Activated T-helper 1 cell treated with anti-CD3 and anti-CD28 coated beads, Interleukin-12 subunit alpha, Interleukin-12 subunit beta, Interleukin-2, Interleukin-4 antibody, amounts not matched to agents 30 ng/mL and 10 ng/mL and 1 ng/mL, durations not matched to agents 14 hours and 24 hours and 36 hours (primary cell): ENCODE results near the gene PIK3R2. TPM values are rescaled to one million over a fixed set of nuclear protein-coding genes. Genes with fewer than 3 reads are reported as not detected.
"Not testable (repeated sequence)": the region's sequence is repeated elsewhere in the genome, so short reads cannot be mapped to it uniquely, and the experiment has no call there.

ENCODE experiments used
- DNase-seq: peaks from one replicate; pipeline ENCODE4 v3.0.0; 2021; ENCODE audit warnings: low spot score
- H3K27ac Mint-ChIP-seq: one replicate; pipeline ENCODE4 v1.8.0; 2021; ENCODE audit warnings: mild to moderate bottlenecking, mixed read lengths
- H3K27me3 Mint-ChIP-seq: one replicate; pipeline ENCODE4 v1.8.0; 2022; ENCODE audit warnings: mild to moderate bottlenecking, moderate library complexity, mixed read lengths; ENCODE audit not compliant: insufficient read depth
- H3K36me3 Mint-ChIP-seq: one replicate; pipeline ENCODE4 v1.8.0; 2021; ENCODE audit warnings: low read depth, mixed read lengths
- H3K4me1 Mint-ChIP-seq: one replicate; pipeline ENCODE4 v1.8.0; 2021; ENCODE audit warnings: low read depth, mixed read lengths
- H3K4me3 Mint-ChIP-seq: one replicate; pipeline ENCODE4 v1.8.0; 2021; ENCODE audit warnings: mild to moderate bottlenecking, moderate library complexity, mixed read lengths
- H3K9me3 Mint-ChIP-seq: one replicate; pipeline ENCODE4 v1.8.0; 2021; ENCODE audit warnings: mixed read lengths
- intact Hi-C: fragments of 100-400 bp; cut with micrococcal nuclease; formaldehyde crosslinking; loops from one replicate; pipeline ENCODE4 v1.15.1; 2024
- total RNA-seq: library from RNA; stranded (reverse); gene quantifications from 2 replicates; pipeline ENCODE4 v1.2.3, GENCODE V29; 2022

The PIK3R2 gene
- total RNA-seq, 1 donor from 2014 or later, result 15.6 TPM

DNA sequence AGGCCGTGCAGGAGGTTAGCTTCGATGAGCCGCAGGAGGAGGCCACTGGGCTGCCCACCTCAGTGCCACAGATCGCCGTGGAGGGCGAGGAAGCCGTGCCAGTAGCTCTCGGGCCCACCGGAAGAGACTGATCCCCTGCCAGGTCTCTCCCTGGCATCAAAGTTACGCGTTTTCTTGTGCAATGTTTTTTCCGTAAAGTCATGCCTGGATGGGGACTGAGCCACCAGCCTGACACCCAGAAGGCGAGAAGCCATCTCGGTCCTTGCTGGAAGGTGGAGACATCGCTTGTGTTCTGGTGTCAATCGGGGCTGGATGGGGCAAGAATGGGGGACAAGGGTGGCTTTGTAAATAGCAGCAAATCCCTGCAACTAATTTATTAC is 3.4 kb upstream of the PIK3R2 start:
- intact Hi-C loops, result no loop called here
- no peak overlapping the region for H3K4me3 Mint-ChIP-seq
- H3K27me3 Mint-ChIP-seq, result peaks cover 3% of the 10 kb centered on the region
- H3K27ac Mint-ChIP-seq, result no peak overlapping the region
- no peaks in the 10 kb centered on the region for H3K9me3 Mint-ChIP-seq
- H3K4me1 Mint-ChIP-seq, result peaks cover 23% of the 10 kb centered on the region
- peaks cover 22% of the 10 kb centered on the region for H3K36me3 Mint-ChIP-seq
- DNase-seq, result no peak

- H3K9me3 Mint-ChIP-seq, result no peaks in the 10 kb centered on the region
- peaks cover 14% of the 10 kb centered on the region for H3K36me3 Mint-ChIP-seq
- peak overlapping the region; percentile 96 for H3K27ac Mint-ChIP-seq
- intact Hi-C loops, result loop anchor here (5.0 to 10.0 kb wide), 2 partner anchors 206 to 1074 kb away; partner anchors contain the start of genes HAUS8 and MYO9B
- peaks cover 3% of the 10 kb centered on the region for H3K27me3 Mint-ChIP-seq
- H3K4me1 Mint-ChIP-seq, result peaks cover 23% of the 10 kb centered on the region
- peak overlapping the region; percentile 84 for H3K4me3 Mint-ChIP-seq
- DNase-seq, result no peak
Observed at GRCh38 chr19:18150776-18151624, 2.0 kb upstream of the PIK3R2 start.

DNA sequence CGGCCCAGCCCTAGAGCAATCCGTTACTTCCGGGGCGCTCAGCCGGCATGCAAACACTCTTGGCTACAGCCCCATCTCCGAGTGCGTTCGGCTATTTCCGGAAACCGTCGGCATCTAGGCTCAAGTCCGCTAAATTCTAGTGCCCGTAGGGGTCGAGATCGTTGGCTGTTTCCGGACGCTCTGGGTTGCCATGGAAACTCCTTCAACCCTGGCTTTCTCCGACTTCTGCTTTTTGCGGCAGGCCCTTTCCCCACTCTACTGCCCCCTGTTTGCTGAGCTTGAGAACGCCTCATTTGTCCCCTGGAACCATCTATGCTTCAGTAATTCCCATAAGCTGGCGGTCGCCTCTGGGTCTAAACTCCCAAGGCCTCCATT is 534 bp upstream of the PIK3R2 start:
- Mint-ChIP-seq H3K4me1 (peaks cover 23% of the 10 kb centered on the region), H3K9me3 (no peaks in the 10 kb centered on the region), H3K27ac (peak overlapping the region; percentile 96), H3K4me3 (peak overlapping the region; percentile 84), H3K27me3 (peaks cover 3% of the 10 kb centered on the region), H3K36me3 (peaks cover 9% of the 10 kb centered on the region)
- intact Hi-C loops, result loop anchor here (1.0 to 10.0 kb wide), 9 partner anchors 33 to 1075 kb away; partner anchors contain the start of genes ARRDC2, HAUS8, LSM4 and MYO9B
- DNase-seq, result peak; percentile 95

GRCh38 chr19:18153556-18154134 is 682 bp downstream of the PIK3R2 start:
- no peaks in the 10 kb centered on the region for H3K9me3 Mint-ChIP-seq
- peak overlapping the region; percentile 83 for H3K4me3 Mint-ChIP-seq
- no peak for DNase-seq
- peaks cover 3% of the 10 kb centered on the region for H3K27me3 Mint-ChIP-seq
- H3K27ac Mint-ChIP-seq, result peak overlapping the region; percentile 90
- peaks cover 23% of the 10 kb centered on the region for H3K4me1 Mint-ChIP-seq
- intact Hi-C loops, result loop anchor here (1.0 to 10.0 kb wide), 6 partner anchors 8 to 1076 kb away; partner anchors contain the start of genes ARRDC2, HAUS8, LSM4 and MYO9B
- H3K36me3 Mint-ChIP-seq, result peaks cover 4% of the 10 kb centered on the region

- H3K4me1 Mint-ChIP-seq, result peaks cover 25% of the 10 kb centered on the region
- H3K4me3 Mint-ChIP-seq, result peak overlapping the region; percentile 33
- DNase-seq, result no peak
- H3K36me3 Mint-ChIP-seq, result peaks cover 3% of the 10 kb centered on the region
- H3K27me3 Mint-ChIP-seq, result peaks cover 3% of the 10 kb centered on the region
- H3K27ac Mint-ChIP-seq, result no peak overlapping the region
- H3K9me3 Mint-ChIP-seq, result no peaks in the 10 kb centered on the region
- intact Hi-C loops, result loop anchor here (10.0 kb wide), 1 partner anchor 211 kb away; no protein-coding TSS in a partner anchor
Observed at GRCh38 chr19:18155095-18156087, 2.4 kb downstream of the PIK3R2 start.

GRCh38 chr19:18156268-18156667 is 3.3 kb downstream of the PIK3R2 start:
- intact Hi-C loops, result loop anchor here (10.0 kb wide), 1 partner anchor 211 kb away; no protein-coding TSS in a partner anchor
- Mint-ChIP-seq H3K4me1 (peaks cover 26% of the 10 kb centered on the region), H3K9me3 (no peaks in the 10 kb centered on the region), H3K36me3 (peaks cover 4% of the 10 kb centered on the region), H3K27ac (no peak overlapping the region), H3K4me3 (no peak overlapping the region), H3K27me3 (peaks cover 3% of the 10 kb centered on the region)
- no peak for DNase-seq

GRCh38 chr19:18156841-18157464 is 4.0 kb downstream of the PIK3R2 start:
- Mint-ChIP-seq H3K4me1 (peaks cover 21% of the 10 kb centered on the region), H3K27ac (no peak overlapping the region), H3K27me3 (peaks cover 3% of the 10 kb centered on the region), H3K4me3 (no peak overlapping the region), H3K9me3 (no peaks in the 10 kb centered on the region), H3K36me3 (peaks cover 4% of the 10 kb centered on the region)
- intact Hi-C loops, result loop anchor here (10.0 kb wide), 1 partner anchor 212 kb away; no protein-coding TSS in a partner anchor
- DNase-seq, result no peak

DNA sequence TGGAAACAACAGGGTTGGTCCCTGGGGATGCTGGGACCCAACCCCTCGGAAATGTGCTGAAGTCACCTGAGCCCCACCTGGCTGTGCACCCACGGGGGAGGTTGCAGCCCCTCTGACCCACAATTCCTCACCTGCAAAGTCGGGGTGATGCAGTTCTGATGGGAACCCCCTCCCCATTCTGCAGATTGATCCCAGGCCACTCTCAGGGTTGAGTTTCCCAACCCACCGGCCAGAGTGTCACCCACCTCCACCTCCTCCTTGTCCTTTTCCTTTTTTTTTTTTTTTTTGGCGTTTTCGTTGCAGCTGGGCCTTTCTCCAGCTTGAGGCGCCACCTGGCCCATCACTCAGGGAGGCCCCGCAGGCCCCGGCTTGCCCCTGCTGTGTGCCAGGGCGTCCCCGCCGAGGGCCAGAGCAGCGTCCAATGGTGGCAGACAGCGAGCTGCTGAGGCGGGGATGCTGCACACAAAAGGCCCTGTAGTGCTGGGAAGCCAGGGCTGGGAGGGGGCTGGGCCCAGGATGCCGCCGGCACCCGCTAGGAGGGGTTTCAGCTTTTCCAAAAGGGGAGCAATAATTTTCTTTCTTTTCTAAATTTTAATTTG is 4.6 kb downstream of the PIK3R2 start:
- Mint-ChIP-seq H3K4me3 (no peak overlapping the region), H3K27me3 (peaks cover 3% of the 10 kb centered on the region), H3K27ac (no peak overlapping the region), H3K36me3 (peaks cover 4% of the 10 kb centered on the region), H3K4me1 (peaks cover 15% of the 10 kb centered on the region), H3K9me3 (no peaks in the 10 kb centered on the region)
- DNase-seq, result no peak
- intact Hi-C loops, result loop anchor here (10.0 kb wide), 1 partner anchor 213 kb away; no protein-coding TSS in a partner anchor

GRCh38 chr19:18158467-18158866 is 5.5 kb downstream of the PIK3R2 start:
- Mint-ChIP-seq H3K27me3 (peaks cover 3% of the 10 kb centered on the region), H3K36me3 (peaks cover 8% of the 10 kb centered on the region), H3K27ac (no peak overlapping the region), H3K9me3 (no peaks in the 10 kb centered on the region), H3K4me1 (peaks cover 13% of the 10 kb centered on the region), H3K4me3 (no peak overlapping the region)
- no peak for DNase-seq
- intact Hi-C loops, result loop anchor here (10.0 kb wide), 1 partner anchor 214 kb away; no protein-coding TSS in a partner anchor

GRCh38 chr19:18159059-18159616 is 6.2 kb downstream of the PIK3R2 start:
- not testable (repeated sequence) for H3K36me3 Mint-ChIP-seq, H3K4me1 Mint-ChIP-seq, H3K9me3 Mint-ChIP-seq, H3K4me3 Mint-ChIP-seq, DNase-seq, H3K27me3 Mint-ChIP-seq, H3K27ac Mint-ChIP-seq
- intact Hi-C loops, result loop anchor here (10.0 kb wide), 1 partner anchor 214 kb away; no protein-coding TSS in a partner anchor

DNA sequence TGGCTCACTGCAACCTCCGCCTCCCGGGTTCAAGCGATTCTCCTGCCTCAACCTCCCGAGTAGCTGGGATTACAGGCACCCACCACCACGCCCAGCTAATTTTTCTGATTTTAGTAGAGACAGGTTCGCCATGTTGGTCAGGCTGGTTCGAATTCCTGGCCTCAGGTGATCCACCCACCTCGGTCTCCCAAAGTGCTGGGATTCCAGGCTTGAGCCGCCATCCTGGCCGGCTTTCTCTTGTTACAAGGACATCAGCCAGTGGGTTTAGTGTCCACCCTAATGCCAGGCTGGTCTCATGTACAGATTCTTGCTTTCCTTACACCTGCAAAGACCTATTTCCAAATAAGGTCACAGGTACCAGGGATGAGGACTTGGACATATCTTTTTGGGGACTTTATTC is 6.8 kb downstream of the PIK3R2 start:
- Mint-ChIP-seq H3K9me3 (no peaks in the 10 kb centered on the region), H3K4me1 (peaks cover 5% of the 10 kb centered on the region), H3K4me3 (no peak overlapping the region), H3K27ac (no peak overlapping the region), H3K27me3 (no peaks in the 10 kb centered on the region), H3K36me3 (peaks cover 8% of the 10 kb centered on the region)
- no peak for DNase-seq
- intact Hi-C loops, result loop anchor here (5.0 to 10.0 kb wide), 2 partner anchors 92 to 215 kb away; no protein-coding TSS in a partner anchor
